Measurements from ENCODE around the gene DNAAF1.
"Not testable (repeated sequence)": the region's sequence is repeated elsewhere in the genome, so short reads cannot be mapped to it uniquely, and the experiment has no call there.

DNAAF1 gene

DNA sequence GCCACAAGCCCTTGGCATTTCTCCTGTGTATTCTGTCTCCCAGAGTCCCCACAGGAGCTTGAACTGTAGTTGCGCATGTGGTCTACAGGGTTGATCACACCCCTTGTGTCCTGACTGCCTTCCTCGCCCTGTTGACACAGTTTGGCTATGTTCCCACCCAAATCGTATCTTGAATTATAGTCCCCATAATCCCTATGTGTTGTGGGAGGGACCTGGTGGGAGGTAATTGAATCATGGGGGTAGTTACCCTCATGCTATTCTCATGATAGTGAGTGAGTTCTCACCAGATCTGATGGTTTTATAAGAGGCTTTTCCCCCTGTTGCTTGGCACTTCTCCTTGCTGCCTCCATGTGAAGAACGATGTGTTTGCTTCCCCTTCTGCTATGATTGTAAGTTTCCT lies 67.0 kb downstream of the DNAAF1 start:
- no peak for DNase-seq (ENCODE audit: low spot score)

DNA sequence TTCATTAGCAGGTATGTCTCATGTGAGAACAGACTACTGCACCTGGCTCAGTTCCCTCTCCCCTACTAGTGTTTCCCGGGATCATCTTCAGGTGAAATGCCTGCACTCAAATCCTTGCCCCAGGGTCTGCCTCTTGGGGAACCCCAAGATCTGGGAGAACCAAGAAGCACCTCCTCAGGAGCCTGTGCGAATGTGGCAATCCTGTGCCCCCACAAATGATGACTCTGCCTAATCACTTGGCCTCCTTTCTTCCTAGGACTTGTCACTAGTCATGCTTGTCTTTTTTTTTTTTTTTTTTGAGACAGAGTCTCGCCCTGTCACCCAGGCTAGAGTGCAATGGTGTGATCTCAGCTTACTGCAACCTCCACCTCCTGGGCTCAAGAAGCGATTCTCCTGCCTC lies 67.5 kb downstream of the DNAAF1 start:
- DNase-seq (ENCODE audit: low spot score): no peak

DNA sequence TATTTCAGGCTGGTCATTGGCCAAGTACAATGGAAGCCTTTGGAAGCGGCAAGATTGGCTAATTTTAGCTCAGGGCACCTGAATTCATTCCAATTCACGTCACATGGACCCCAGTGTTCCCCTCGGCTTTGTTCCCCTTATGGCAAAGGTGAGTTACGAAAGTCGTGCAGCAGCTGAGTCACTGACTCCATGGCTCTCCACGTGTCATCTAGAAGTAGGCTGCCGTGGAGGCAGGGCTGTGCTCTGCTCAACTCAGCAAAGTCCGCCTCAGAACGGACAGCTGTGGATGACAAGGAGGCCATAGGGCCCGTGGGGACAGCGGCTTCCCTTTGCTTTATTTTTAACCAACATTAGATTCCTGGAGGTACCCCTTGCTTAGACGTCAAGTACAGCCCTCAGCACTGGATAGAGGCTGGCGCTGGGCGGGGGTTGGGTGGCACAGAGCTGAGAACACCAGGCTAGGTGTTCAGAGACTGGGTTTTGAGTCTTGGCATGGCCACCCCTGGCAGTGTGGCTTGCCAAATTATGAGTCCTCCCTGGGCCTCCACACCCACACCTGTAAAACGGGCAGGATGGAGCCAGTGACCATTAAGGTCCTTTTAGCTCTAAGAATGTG lies 69.5 kb downstream of the DNAAF1 start:
- no peak for DNase-seq (ENCODE audit: low spot score)

DNA sequence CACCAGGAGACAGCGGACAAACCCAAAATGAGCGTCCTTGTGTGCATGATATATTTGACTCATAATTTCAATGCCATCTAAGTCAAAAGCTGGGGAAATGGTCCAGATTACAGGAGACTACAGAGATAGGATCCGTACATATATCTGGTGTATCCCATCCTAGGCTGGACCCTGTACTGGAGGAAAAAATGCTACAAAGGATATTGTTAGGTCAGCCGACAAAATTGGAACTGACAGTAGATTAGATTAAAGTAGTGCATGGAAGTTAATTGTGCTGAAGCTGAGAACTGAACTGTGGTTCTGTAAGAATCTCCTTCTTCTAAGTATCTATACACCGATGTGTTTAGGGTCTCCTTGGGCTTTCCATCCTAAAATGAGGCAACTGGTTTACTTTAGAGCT lies 70.4 kb downstream of the DNAAF1 start:
- no peak for DNase-seq (ENCODE audit: low spot score)

DNA sequence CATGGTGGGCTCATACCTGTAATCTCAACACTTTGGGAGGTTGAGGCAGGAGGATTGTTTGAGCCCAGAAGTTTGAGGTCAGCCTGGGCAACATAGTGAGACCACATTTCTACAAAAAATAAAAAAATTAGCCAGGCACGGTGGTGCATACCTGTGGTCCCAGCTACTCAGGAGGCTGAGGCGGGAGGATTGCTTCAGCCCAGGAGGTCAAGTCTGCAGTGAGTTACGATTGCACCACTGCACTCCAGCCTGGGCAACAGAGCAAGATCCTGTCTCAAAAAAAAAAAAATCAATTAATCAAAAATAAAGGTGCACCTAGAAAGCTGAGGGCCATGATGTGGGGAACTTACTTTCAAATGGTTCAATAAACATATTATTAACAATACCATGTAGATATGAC lies 71.0 kb downstream of the DNAAF1 start:
- DNase-seq (ENCODE audit: low spot score): not testable (repeated sequence)

DNA sequence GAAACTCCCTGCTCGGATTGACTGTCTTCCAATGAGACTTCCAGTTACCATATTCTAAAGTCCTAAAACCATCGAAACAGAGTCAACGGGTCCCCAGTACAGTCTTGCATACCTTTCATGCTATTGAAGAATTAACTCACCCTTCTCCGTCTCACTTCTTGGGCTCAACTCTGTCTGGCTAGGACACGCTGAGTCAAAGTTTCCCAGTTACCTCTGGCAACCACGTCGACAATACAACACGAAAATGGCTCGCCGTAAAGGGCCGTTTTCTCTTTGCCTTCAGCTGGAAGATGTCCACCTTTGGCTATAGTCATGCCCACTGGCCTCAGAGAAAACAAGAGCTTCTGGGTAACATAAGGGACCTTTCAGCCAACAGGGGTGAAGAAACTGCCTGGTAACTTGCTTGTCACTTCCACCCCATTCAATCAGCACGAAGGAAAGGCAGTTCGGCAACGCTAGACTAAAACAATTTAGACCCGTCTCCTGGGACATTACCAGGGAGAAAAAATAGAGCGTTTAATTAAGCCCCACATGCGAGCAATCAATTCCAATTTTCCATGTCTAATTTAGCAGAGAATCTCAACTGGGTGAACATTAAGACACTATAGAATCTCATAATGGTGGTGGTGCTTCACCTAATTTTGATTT lies 73.2 kb downstream of the DNAAF1 start:
- DNase-seq (ENCODE audit: low spot score): no peak

DNA sequence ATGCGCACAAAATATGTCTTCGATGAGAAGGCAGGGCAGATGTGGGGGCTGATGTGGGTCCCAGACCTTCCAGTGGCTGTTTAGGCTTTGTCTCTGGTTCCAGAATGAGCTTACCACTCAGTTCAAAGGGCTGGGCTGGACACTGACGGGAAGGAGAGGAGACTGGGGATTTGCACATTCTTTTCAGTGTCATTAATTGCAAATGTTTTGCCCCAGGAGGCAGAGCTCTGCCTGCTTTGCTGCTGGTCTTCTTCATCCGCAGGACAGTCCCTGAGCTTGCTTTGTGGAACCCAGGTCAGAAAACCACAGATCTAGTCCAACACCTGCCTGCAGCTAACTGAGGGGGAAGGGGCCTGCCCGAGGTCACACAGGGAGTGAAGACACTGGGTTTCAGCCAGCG lies 73.8 kb downstream of the DNAAF1 start:
- DNase-seq (ENCODE audit: low spot score): no peak

DNA sequence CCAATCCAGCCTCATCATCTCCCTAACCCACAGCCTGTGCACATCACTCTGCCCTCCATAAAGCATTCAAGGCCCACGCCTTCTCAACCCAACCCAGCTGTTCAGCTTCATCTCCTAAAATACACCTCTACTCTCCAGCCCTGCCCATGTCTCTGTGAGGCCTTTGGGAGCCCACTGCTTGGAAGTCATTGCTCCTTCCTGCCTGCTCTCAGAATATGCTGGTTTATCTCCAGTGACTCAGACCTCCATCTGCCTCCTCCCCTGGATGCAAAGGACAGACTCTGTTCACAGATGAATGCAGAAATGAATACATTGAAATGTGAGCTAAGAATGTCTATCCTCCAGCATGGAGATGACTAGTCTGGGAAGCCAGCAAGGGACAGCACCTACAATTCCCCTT lies 75.7 kb downstream of the DNAAF1 start:
- DNase-seq (ENCODE audit: low spot score): no peak

DNA sequence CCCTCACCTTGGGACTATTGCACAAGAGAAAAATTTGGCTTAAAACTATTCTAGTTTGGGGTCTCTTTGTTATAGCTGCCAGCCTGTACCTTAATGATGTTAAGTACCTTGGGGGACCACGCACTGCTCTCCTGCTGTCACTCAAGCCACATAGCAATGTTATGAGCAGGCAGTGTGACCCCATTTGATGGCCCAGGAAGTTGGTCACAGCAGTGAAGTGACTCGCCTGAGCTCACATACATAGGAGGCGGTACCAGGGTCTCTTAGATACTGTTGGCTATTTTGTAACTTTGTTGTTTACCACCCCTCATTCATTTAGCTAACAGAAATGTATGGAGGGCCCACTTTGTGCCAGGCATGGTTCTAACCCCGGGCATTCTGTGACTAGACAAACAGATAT lies 78.3 kb downstream of the DNAAF1 start:
- no peak for DNase-seq (ENCODE audit: low spot score)

DNA sequence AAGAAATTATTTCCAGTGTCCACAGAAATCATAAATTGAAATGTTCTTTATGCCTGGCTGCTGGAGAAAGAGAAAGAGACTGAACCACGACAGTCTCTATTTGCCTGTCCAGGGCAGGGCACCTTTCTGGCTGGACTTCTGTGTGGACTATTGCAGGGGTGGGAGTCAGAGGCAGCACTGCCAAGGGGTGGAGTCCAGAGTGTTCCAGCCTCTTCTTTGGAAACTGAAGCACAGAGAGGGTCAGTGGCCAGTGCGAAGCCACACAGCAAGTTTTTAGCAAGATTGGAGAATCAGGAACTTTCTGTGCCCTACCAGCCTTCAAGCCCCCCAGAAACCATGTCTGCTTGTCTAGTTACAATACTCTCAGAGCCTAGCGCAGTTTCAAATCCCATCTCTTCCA lies 79.4 kb downstream of the DNAAF1 start:
- no peak for DNase-seq (ENCODE audit: low spot score)

DNA sequence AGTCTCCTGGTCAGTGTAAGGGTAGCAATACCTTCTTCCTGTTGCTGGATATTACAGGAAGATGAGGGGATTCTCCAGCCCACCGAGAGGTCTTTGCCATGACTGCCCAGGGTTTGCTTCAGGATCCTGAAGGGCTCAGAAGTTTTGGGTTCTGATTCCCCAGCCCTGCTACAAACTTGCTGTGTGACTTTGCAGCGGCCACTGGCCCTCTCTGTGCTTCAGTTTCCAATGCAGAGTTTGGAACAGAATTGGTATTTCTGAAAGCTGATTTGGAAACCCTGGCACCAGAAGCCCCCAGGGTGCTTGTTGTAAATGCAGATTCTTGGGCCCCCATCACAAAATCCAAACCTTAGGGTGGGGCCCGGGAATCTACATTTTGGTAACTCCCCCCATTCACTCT lies 80.0 kb downstream of the DNAAF1 start:
- DNase-seq (ENCODE audit: low spot score): no peak

DNA sequence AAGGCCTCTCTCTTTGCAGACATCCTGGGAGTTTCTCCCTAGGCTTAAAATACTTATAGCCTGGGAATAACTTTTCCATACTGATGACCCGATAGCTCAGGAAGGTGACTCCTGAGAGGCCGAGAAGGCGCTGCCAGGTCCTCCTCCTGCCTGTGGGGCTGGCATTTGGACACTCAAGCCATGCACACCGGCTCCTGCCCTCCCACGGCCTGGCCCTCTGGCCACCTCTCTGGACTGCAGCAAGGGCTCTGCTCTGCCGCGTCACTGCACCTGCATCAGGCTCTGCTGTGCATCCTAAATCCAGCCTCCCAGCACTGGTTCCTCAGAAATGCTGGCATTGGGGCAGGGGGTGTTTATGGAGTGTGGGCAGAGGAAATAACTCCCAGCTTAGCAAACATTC lies 80.5 kb downstream of the DNAAF1 start:
- DNase-seq (ENCODE audit: low spot score): no peak

DNA sequence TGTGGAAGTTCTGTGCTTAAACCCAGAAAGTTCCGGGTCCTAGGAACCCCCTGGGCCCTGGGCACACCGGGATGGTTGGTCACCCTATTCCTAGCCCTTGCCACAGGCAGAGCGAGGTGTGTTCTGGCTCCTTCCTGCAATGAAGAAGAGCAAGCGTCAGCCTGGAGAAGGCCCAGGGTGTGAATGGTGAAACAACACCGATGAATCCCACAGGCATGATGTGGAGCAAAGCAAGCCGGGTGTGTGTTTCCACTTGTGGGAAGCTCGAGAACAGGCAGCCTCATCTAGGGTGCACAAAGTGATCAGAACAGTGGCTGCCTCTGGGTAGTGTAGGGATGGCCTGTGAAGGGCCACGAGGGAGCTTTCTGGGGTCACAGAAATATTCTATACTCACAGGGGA lies 80.9 kb downstream of the DNAAF1 start:
- DNase-seq (ENCODE audit: low spot score): no peak
